B cell (primary cell): ENCODE data around the gene RIC1.
"Not testable (repeated sequence)": the region's sequence is repeated elsewhere in the genome, so short reads cannot be mapped to it uniquely, and the experiment has no call there.

Experiments used
- EZH2 ChIP-seq: IDR thresholded peaks from 2 replicates; pipeline ENCODE4 v1.6.1; 2012; ENCODE audit warnings: borderline replicate concordance, low read depth, mild to moderate bottlenecking, moderate library complexity, low read length; ENCODE audit not compliant: insufficient read depth, poor library complexity, severe bottlenecking
- TF ChIP-seq, protein P1 (sequence below): fragments of 200-600 bp; IDR thresholded peaks from one replicate; pipeline ENCODE4 v1.8.0; 2022; ENCODE audit warnings: antibody characterized with exemption, mild to moderate bottlenecking

DNA sequence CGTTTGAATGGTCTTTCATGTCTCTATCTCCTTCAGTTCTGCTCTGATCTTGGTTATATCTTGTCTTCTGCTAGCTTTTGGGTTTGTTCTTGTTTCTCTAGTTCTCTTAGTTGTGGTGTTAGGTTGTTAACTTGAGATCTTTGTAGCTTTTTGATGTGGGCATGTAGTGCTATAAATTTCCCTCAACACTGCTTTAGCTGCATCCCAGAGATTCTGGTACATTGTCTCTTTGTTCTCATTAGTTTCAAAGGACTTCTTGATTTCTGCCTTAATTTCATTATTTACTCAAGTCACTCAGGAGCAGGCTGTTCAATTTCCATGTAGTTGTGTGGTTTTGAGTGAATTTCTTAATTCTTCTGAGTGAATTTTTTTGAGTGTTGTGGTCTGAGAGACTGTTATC is 33.9 kb downstream of the RIC1 start:
- TF ChIP-seq, protein P1, sequence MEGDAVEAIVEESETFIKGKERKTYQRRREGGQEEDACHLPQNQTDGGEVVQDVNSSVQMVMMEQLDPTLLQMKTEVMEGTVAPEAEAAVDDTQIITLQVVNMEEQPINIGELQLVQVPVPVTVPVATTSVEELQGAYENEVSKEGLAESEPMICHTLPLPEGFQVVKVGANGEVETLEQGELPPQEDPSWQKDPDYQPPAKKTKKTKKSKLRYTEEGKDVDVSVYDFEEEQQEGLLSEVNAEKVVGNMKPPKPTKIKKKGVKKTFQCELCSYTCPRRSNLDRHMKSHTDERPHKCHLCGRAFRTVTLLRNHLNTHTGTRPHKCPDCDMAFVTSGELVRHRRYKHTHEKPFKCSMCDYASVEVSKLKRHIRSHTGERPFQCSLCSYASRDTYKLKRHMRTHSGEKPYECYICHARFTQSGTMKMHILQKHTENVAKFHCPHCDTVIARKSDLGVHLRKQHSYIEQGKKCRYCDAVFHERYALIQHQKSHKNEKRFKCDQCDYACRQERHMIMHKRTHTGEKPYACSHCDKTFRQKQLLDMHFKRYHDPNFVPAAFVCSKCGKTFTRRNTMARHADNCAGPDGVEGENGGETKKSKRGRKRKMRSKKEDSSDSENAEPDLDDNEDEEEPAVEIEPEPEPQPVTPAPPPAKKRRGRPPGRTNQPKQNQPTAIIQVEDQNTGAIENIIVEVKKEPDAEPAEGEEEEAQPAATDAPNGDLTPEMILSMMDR: not testable (repeated sequence)
- TF ChIP-seq EZH2: not testable (repeated sequence)
